Skeletal muscle tissue (tissue), 5 donors: ENCODE data around the gene HPS3. TPM values are rescaled to one million over a fixed set of nuclear protein-coding genes. Genes with fewer than 3 reads are reported as not detected.
"Not testable (repeated sequence)": the region's sequence is repeated elsewhere in the genome, so short reads cannot be mapped to it uniquely, and the experiment has no call there.

ENCODE experiments used
- H3K27ac ChIP-seq: one replicate; pipeline ENCODE4 v1.7.0; 2013; ENCODE audit warnings: mild to moderate bottlenecking, low read depth, low read length, inconsistent platforms
- H3K27me3 ChIP-seq, 3 donors: one replicate each; pipeline ENCODE4 v1.7.0; 2013; ENCODE audit warnings: low read length in 3 of 3; ENCODE audit not compliant: control insufficient read depth in 3 of 3, insufficient read depth in 3 of 3
- H3K36me3 ChIP-seq, 3 donors: one replicate each; pipeline ENCODE4 v1.7.0; 2013; ENCODE audit warnings: low read length in 3 of 3; ENCODE audit not compliant: control insufficient read depth in 3 of 3, insufficient read depth in 3 of 3
- H3K4me1 ChIP-seq, 3 donors: one replicate each; pipeline ENCODE4 v1.7.0; 2013; ENCODE audit warnings: low read length in 3 of 3, mild to moderate bottlenecking in 3 of 3; ENCODE audit not compliant: control insufficient read depth in 3 of 3, insufficient read depth in 3 of 3
- H3K4me3 ChIP-seq, 3 donors: one replicate each; pipeline ENCODE4 v1.7.0; 2013; ENCODE audit warnings: low read length in 3 of 3
- H3K9ac ChIP-seq, 3 donors: one replicate each; pipeline ENCODE4 v1.7.0; 2013; ENCODE audit warnings: low read length in 3 of 3, mild to moderate bottlenecking in 3 of 3, moderate library complexity in 2 of 3, low read depth in 1 of 3
- H3K9me3 ChIP-seq, 3 donors: one replicate each; pipeline ENCODE4 v1.7.0; 2013; ENCODE audit warnings: low read length in 3 of 3; ENCODE audit not compliant: control insufficient read depth in 3 of 3
- small RNA-seq: library from RNA; depleted of rRNA; stranded (forward); fragments of <200 nt; gene quantifications from one replicate; pipeline ENCODE3, GENCODE V24; 2014
- total RNA-seq: library from RNA; depleted of rRNA; stranded (reverse); fragments of >200 nt; gene quantifications from one replicate; pipeline ENCODE4 v1.2.3, GENCODE V29; 2014
- donor health status: Osteomylitis.

Gene HPS3
- total RNA-seq, 1 donor from 2014 or later, result 6.3 TPM

DNA sequence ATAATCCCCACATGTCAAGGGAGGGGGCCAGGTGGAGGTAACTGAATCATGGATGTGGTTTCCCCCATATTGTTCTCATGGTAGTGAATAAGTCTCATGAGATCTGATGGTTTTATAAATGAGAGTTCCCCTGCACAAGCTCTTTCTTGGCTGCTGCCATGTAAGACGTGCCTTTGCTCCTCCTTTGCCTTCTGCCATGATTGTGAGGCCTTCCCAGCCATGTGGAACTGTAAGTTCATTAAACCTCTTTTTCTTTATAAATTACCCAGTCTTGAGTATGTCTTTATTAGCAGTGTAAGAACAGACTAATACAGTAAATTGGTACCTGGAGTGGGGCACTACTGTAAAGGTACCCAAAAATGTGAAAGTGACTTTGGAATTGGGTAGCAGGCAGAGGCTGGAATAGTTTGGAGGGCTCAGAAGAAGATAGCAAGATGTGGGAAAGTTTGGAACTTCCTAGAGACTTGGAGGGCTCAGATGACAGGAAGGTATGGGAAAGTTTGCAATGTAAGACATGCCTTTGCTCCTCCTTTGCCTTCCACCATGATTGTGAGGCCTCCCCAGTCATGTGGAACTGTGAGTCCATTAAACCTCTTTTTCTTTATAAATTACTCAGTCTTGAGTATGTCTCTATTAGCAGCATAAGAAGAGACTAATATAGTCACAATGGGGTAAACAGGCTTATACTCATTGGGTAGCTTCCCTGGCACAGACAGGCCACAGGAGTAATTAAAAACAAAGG lies 90.1 kb downstream of the HPS3 start:
- not testable (repeated sequence) for H3K9me3 ChIP-seq, H3K4me1 ChIP-seq, H3K4me3 ChIP-seq, H3K27ac ChIP-seq, H3K36me3 ChIP-seq, H3K27me3 ChIP-seq, H3K9ac ChIP-seq

DNA sequence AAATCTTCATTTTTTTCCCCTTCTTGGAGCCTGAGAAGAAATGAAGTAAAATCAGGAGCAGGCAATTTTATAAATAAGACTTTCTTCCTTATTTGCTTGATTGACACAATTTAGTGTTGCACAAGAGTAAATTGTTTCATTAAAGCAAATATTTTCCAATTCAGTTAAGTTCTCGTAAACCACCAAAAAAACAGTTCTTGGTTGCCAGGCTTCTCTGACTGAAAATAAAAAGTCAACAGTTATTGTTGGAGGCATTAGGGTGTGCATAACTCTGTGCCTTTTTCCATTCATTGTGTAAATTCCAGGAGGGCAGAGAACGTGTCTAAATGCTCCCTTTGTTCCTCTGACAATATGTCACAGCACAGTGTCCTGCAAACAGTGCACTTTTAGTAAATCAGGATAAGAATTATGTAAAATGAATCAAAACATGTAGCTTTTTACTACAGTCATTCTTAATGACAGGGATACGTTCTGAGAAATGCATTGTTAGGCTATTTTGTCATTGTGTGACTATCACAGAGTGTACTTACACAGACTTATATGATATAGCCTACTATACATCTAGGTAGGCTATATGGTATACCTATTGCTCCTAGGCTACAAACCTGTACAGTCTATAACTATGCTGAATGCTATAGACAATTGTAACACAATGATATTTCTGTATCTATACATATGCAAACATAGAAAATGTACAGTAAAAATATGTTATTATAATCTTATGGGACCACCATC lies 92.5 kb downstream of the HPS3 start, which contains the start of gene CP:
CP (minus strand) TSS at position 47 of the 735 bp plus-strand sequence; CDS start at position 10, 37 bp downstream.
- Histone ChIP-seq H3K27me3 (no peaks in the 10 kb centered on the region), H3K9ac (peak within 1 kb of the TSS in 1 of 3 donors; percentile 15), H3K9me3 (no peaks in the 10 kb centered on the region), H3K27ac (peak within 1 kb of the TSS; percentile 6), H3K4me3 (no peak within 1 kb of the TSS), H3K4me1 (peaks cover 0 to 5% (median 4%) of the 10 kb centered on the region in 3 donors), H3K36me3 (no peaks in the 10 kb centered on the region)

Small RNA genes lying within 50 kb of the gene (small RNA-seq; reads per million reads assigned to genes)
- not detected for gene RF00019

Other genes starting within 250 kb of the HPS3 start
- gene GYG1, start 138.1 kb upstream of the HPS3 start, total RNA-seq, result 62.6 TPM
- 26.6 TPM for gene HLTF, start 43.1 kb upstream of the HPS3 start, total RNA-seq
- gene CP, start 92.2 kb downstream of the HPS3 start, total RNA-seq, result 1.0 TPM
- gene TM4SF18, start 204.0 kb downstream of the HPS3 start, total RNA-seq, result 6.3 TPM
- 81.4 TPM for gene TM4SF1, start 248.0 kb downstream of the HPS3 start, total RNA-seq